ENCODE data around the gene SMG7.
A peak's percentile ranks its signal among the peaks of the same experiment; 100 is the strongest.

Gene SMG7

GRCh38 chr1:183569141-183569540 is 96.8 kb downstream of the SMG7 start:
- H3K27ac ChIP-seq = peak overlapping the region; percentile 100
- no peak for TF ChIP-seq CTCF (IDR thresholded peaks at IDR 0.05)
- H3K36me3 ChIP-seq = peaks cover 100% of the 10 kb centered on the region
- H3K27me3 ChIP-seq = no peaks in the 10 kb centered on the region
- H3K4me3 ChIP-seq (ENCODE audit: low read depth in 1 of 2, low read length in 1 of 2) = peak overlapping the region; percentile 46 to 59
- peaks cover 16% of the 10 kb centered on the region for H3K9me3 ChIP-seq
- H3K4me1 ChIP-seq (ENCODE audit: control insufficient read depth in 1 of 2, insufficient read depth in 1 of 2, low read depth in 1 of 2, low read length in 1 of 2) = peaks cover 70 to 82% of the 10 kb centered on the region in 2 experiments

GRCh38 chr1:183569801-183570200 is 97.5 kb downstream of the SMG7 start:
- Histone ChIP-seq H3K27ac (peak overlapping the region; percentile 100), H3K4me1 (ENCODE audit: control insufficient read depth in 1 of 2, insufficient read depth in 1 of 2, low read depth in 1 of 2, low read length in 1 of 2) (peaks cover 68 to 88% of the 10 kb centered on the region in 2 experiments), H3K9me3 (peaks cover 20% of the 10 kb centered on the region), H3K27me3 (no peaks in the 10 kb centered on the region), H3K36me3 (peaks cover 100% of the 10 kb centered on the region), H3K4me3 (ENCODE audit: low read depth in 1 of 2, low read length in 1 of 2) (peak overlapping the region in 1 of 2 experiments; percentile 59)
- no peak for TF ChIP-seq CTCF (IDR thresholded peaks at IDR 0.05)

GRCh38 chr1:183570451-183570850 is 98.2 kb downstream of the SMG7 start:
- H3K4me1 ChIP-seq (ENCODE audit: control insufficient read depth in 1 of 2, insufficient read depth in 1 of 2, low read depth in 1 of 2, low read length in 1 of 2) = peaks cover 65 to 88% of the 10 kb centered on the region in 2 experiments
- peak overlapping the region; percentile 100 for H3K27ac ChIP-seq
- no peak for TF ChIP-seq CTCF (IDR thresholded peaks at IDR 0.05)
- H3K4me3 ChIP-seq (ENCODE audit: low read depth in 1 of 2, low read length in 1 of 2) = peak overlapping the region in 1 of 2 experiments; percentile 59
- peaks cover 100% of the 10 kb centered on the region for H3K36me3 ChIP-seq
- H3K9me3 ChIP-seq = peaks cover 20% of the 10 kb centered on the region
- H3K27me3 ChIP-seq = no peaks in the 10 kb centered on the region

- H3K27ac ChIP-seq = peak overlapping the region; percentile 100
These were observed 99.5 kb downstream of the SMG7 start for GRCh38 chr1:183571678-183572268.

GRCh38 chr1:183572721-183573120 is 100.4 kb downstream of the SMG7 start:
- Histone ChIP-seq H3K4me1 (ENCODE audit: control insufficient read depth in 1 of 2, insufficient read depth in 1 of 2, low read depth in 1 of 2, low read length in 1 of 2) (peaks cover 66 to 88% of the 10 kb centered on the region in 2 experiments), H3K4me3 (ENCODE audit: low read depth in 1 of 2, low read length in 1 of 2) (no peak overlapping the region), H3K27me3 (no peaks in the 10 kb centered on the region), H3K36me3 (peaks cover 100% of the 10 kb centered on the region), H3K9me3 (peaks cover 17% of the 10 kb centered on the region), H3K27ac (peak overlapping the region; percentile 100)
- TF ChIP-seq CTCF (IDR thresholded peaks at IDR 0.05) = no peak

More at GRCh38 chr1:183571678-183572268, 99.5 kb downstream of the SMG7 start:
- H3K4me3 ChIP-seq (ENCODE audit: low read depth in 1 of 2, low read length in 1 of 2) = no peak overlapping the region
- peaks cover 66 to 88% of the 10 kb centered on the region in 2 experiments for H3K4me1 ChIP-seq (ENCODE audit: control insufficient read depth in 1 of 2, insufficient read depth in 1 of 2, low read depth in 1 of 2, low read length in 1 of 2)
- no peak for TF ChIP-seq CTCF (IDR thresholded peaks at IDR 0.05)
- H3K9me3 ChIP-seq = peaks cover 17% of the 10 kb centered on the region
- peaks cover 100% of the 10 kb centered on the region for H3K36me3 ChIP-seq
- H3K27me3 ChIP-seq = no peaks in the 10 kb centered on the region
